ENCODE data around the gene ATP2C1. TPM values are rescaled to one million over a fixed set of nuclear protein-coding genes. Genes with fewer than 3 reads are reported as not detected.

The ATP2C1 gene
- total and polyA plus RNA-seq, 9 of the 15 experiments (the other 6 are each of a cell fraction or from before 2014, with no cell fraction given) = 10.0 to 53.5 (median 27.9) TPM

DNA sequence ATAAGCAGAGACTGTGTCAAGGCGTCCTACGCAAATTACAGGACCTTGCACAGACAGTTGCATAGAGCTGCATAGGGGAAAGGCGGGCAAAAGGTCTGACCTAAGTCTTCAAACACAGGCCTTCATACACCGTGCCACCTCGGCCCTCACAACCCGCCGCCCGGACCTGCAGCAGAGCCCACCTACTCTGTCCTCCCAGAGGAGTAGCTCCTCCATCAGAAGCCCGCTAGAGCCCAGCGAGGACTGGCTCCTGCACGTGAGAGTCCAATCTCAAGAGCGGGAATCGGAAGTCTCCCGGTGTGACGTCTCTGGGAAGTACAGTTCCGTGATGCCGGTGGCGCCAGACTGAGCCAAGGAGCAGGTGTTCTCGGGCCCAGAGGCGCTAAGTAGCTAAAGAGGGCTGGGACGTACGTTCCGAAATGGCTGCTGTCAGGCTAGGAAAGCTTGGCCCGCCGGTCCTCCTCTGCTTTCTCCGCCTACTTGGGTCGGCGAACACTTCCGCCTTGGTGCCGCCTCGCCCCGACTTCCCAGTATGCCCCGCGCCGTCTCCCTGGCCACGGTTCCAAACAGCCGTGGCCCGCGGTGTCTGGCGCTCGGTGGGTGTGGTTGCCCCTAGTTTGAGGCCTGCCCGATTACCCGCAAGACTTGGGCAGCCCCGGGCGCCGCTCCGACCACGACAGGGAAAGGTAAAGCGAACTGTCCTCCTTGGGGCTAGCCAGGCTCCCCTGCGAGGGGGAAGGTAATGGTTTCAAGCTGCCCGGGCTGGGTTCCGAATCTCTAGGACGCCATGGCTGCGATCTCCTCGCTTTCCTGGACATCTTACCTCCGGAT lies 132.7 kb downstream of the ATP2C1 start, which contains the start of the genes ASTE1 and NEK11 (continued):
- TF ChIP-seq, protein P1, sequence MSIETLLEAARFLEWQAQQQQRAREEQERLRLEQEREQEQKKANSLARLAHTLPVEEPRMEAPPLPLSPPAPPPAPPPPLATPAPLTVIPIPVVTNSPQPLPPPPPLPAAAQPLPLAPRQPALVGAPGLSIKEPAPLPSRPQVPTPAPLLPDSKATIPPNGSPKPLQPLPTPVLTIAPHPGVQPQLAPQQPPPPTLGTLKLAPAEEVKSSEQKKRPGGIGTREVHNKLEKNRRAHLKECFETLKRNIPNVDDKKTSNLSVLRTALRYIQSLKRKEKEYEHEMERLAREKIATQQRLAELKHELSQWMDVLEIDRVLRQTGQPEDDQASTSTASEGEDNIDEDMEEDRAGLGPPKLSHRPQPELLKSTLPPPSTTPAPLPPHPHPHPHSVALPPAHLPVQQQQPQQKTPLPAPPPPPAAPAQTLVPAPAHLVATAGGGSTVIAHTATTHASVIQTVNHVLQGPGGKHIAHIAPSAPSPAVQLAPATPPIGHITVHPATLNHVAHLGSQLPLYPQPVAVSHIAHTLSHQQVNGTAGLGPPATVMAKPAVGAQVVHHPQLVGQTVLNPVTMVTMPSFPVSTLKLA (conservative IDR thresholded peaks at IDR 0.05) = peak; percentile 33 to 68; a peak in 1 of 4 replicates
- peak in 1 of 3 experiments; percentile 82 for TF ChIP-seq YY1 (IDR thresholded peaks at IDR 0.05; ENCODE audit: borderline replicate concordance in 1 of 3, control insufficient read depth in 1 of 3, extremely low read depth in 1 of 3, insufficient read depth in 3 of 3, insufficient read length in 1 of 3, insufficient replicate concordance in 2 of 3, low read depth in 1 of 3, low read length in 2 of 3)
- TF ChIP-seq NRF1 (conservative IDR thresholded peaks at IDR 0.05 in 1 of 2, IDR thresholded peaks at IDR 0.05 in 1 of 2) = peak; percentile 41 to 62
- peak; percentile 56 for TF ChIP-seq PHF20 (IDR thresholded peaks at IDR 0.05; ENCODE audit: partially characterized antibody)
- TF ChIP-seq L3MBTL2 (IDR thresholded peaks at IDR 0.05) = peak; percentile 87
- 0 out of 2 replicates have a peak, but pooled peaks have one; percentile 10 for TF ChIP-seq NFIC (IDR thresholded peaks at IDR 0.05)
- peak; percentile 64 for TF ChIP-seq ASH1L (IDR thresholded peaks at IDR 0.05; ENCODE audit: borderline replicate concordance, low read depth, partially characterized antibody)
- TF ChIP-seq PRDM10 (IDR thresholded peaks at IDR 0.05; ENCODE audit: partially characterized antibody) = no peak
- TF ChIP-seq, protein P2, sequence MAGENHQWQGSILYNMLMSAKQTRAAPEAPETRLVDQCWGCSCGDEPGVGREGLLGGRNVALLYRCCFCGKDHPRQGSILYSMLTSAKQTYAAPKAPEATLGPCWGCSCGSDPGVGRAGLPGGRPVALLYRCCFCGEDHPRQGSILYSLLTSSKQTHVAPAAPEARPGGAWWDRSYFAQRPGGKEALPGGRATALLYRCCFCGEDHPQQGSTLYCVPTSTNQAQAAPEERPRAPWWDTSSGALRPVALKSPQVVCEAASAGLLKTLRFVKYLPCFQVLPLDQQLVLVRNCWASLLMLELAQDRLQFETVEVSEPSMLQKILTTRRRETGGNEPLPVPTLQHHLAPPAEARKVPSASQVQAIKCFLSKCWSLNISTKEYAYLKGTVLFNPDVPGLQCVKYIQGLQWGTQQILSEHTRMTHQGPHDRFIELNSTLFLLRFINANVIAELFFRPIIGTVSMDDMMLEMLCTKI (IDR thresholded peaks at IDR 0.05; ENCODE audit: partially characterized antibody) = no peak
- no peak for TF ChIP-seq NCOA4 (IDR thresholded peaks at IDR 0.05; ENCODE audit: partially characterized antibody)
- TF ChIP-seq E2F3 (CRISPR knock-in tag; IDR thresholded peaks at IDR 0.05) = 0 out of 2 replicates have a peak, but pooled peaks have one; percentile 38
